Heart right ventricle (tissue), 16 donors: ENCODE measurements around the gene NR4A3. TPM values are rescaled to one million over a fixed set of nuclear protein-coding genes. Genes with fewer than 3 reads are reported as not detected.

Experiments
- ATAC-seq, 8 donors: fragments of 200-7000 bp; cut with Tn5 transposase; one replicate each; pipeline ENCODE4 v1.9.1; 2020; ENCODE audit warnings: mild to moderate bottlenecking in 8 of 8, moderate library complexity in 8 of 8, moderate number of reproducible peaks in 1 of 8
- DNase-seq, 2 donors: peaks; one replicate each; pipeline ENCODE4 v3.0.0-alpha.2; 2020
- H3K27ac ChIP-seq, 10 donors: fragments of 200-600 bp; sonication (generic) in 2 of 10; one replicate each; pipeline versions ENCODE4 v1.5.0 to v1.8.0; 2020 to 2022; ENCODE audit warnings: mild to moderate bottlenecking in 3 of 10
- H3K27me3 ChIP-seq, 7 donors: fragments of 200-600 bp; one replicate each; pipeline ENCODE4 v1.8.0; 2021 to 2022; ENCODE audit warnings: mild to moderate bottlenecking in 2 of 7
- H3K36me3 ChIP-seq, 9 donors: fragments of 200-600 bp; sonication (generic) in 1 of 9; one replicate each; pipeline versions ENCODE4 v1.5.0 to v1.8.0; 2020 to 2022; ENCODE audit warnings: mild to moderate bottlenecking in 2 of 9
- H3K4me1 ChIP-seq, 9 donors: fragments of 200-600 bp; sonication (generic) in 1 of 9; one replicate each; pipeline versions ENCODE4 v1.5.0 to v1.8.0; 2020 to 2022; ENCODE audit warnings: mild to moderate bottlenecking in 4 of 9
- H3K4me3 ChIP-seq, 10 donors: fragments of 200-600 bp; sonication (generic) in 2 of 10; one replicate each; pipeline versions ENCODE4 v1.5.0 to v1.8.0; 2020 to 2022; ENCODE audit warnings: mild to moderate bottlenecking in 7 of 10, moderate library complexity in 2 of 10
- H3K9me3 ChIP-seq, 11 donors: fragments of 200-600 bp in 10 of 11; sonication (generic) in 2 of 11; one replicate each; pipeline versions ENCODE4 v1.5.0 to v1.8.0; 2013 to 2022; ENCODE audit warnings: mild to moderate bottlenecking in 2 of 11, control low read depth in 1 of 11, moderate library complexity in 1 of 11
- WGBS, 2 donors: extraction: QIAGEN DNeasy Blood & Tissue Kit; methylation state at CpG; one replicate each; pipeline ENCODE4 v1.1.7; 2013; ENCODE audit warnings: inconsistent platforms in 1 of 2; 5-methylcytosine and 5-hydroxymethylcytosine counted together
- intact Hi-C, 10 donors: fragments of 100-400 bp; cut with DNase I; formaldehyde crosslinking; loops; one replicate each; pipeline versions ENCODE4 v1.11.1 to v1.14.2; 2022
- polyA plus RNA-seq, 2 donors: library from polyadenylated mRNA; stranded (reverse); fragments of 200-250 nt; gene quantifications; one replicate each; pipeline ENCODE4 v1.2.3, GENCODE V29; 2013
- total RNA-seq, 10 donors: library from RNA; stranded (reverse); fragmentation: NEBNext Ultra II Directional in 3 of 10; extraction: Animal tissue kit (Norgen Biotek cat#: 25700) in 3 of 10; gene quantifications; one replicate each; pipeline versions ENCODE4 v1.2.1 to v1.2.4, GENCODE V29; 2021 to 2023
- TF ChIP-seq, protein P1 (sequence below), 9 donors: fragments of 200-600 bp; sonication (generic) in 2 of 9; IDR thresholded peaks; one replicate each; pipeline versions ENCODE4 v1.5.0 to v1.8.0; 2021 to 2022; ENCODE audit warnings: antibody characterized with exemption in 9 of 9, mild to moderate bottlenecking in 5 of 9, moderate library complexity in 1 of 9
- donor health status: Arrhythmogenic right ventricular cardiomyopathy.
- donor health status: ischemic (EF 13 %, LVEDD 7.1; RV severe dilation, severe dysfunction).
- donor health status: healthy with polysubstance abuse.
- donor health status: DM: no; HTN: yes; CAD: no.
- donor health status: DM: no; HTN: no; CAD: no.
- donor health status: ischemic (EF 25% LVEDD 6.9; RV normal size, moderate dysfunction).
- donor health status: ischemic (EF 25% LVEDD 5.7; RV mildly dilated, moderate dysfunction).
- donor health status: healthy.
- donor health status: DM: yes; HTN: yes; CAD: no.
- donor health status: Ischemic cardiomyopathy.
- donor health status: ischemic (EF 35%, LVEDD 5.7; RV mildly dilated, moderate dysfunction).
- donor health status: nonischemic (EF 11% LVEDD 7.7; RV severe dilation, severe dysfunction).
- donor health status: DM: yes; HTN: yes; CAD: no.
- donor health status: PGD.
- donor health status: ischemic (EF 29% LVEDD 5.4; RV normal size, mild dysfunction).
- donor health status: nonischemic (EF 23%, LVEDD 6.1; RV moderate dilation, normal function).

The NR4A3 gene
- total and polyA plus RNA-seq, 12 donors, result 2.6 to 148 (median 11.6) TPM

DNA sequence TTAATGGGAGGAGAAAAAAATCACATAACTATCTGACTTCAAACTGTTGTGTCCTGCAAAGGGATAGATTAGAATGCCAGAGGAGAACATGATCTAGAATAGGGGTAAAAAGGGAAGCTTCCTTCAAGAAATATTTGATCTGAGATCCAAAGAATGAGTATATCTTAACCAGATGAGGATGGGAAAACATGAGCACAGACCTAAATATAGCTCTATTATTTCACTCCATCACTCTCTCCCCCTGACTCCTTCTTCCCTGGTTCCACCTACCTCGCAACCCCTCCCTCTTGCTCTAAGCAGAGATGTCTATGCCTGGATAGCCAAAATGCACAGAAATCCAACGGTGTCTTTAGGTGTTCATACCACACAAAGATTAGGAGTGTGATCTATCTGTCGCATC lies 36.4 kb downstream of the NR4A3 start:
- Histone ChIP-seq H3K36me3 (no peaks in the 10 kb centered on the region), H3K27me3 (no peaks in the 10 kb centered on the region), H3K9me3 (no peaks in the 10 kb centered on the region), H3K4me3 (no peak overlapping the region), H3K27ac (no peak overlapping the region), H3K4me1 (no peaks in the 10 kb centered on the region)
- DNase-seq (no peak), ATAC-seq (peak in 3 of 8 donors; percentile 32 to 55 (median 45))
- TF ChIP-seq, protein P1, sequence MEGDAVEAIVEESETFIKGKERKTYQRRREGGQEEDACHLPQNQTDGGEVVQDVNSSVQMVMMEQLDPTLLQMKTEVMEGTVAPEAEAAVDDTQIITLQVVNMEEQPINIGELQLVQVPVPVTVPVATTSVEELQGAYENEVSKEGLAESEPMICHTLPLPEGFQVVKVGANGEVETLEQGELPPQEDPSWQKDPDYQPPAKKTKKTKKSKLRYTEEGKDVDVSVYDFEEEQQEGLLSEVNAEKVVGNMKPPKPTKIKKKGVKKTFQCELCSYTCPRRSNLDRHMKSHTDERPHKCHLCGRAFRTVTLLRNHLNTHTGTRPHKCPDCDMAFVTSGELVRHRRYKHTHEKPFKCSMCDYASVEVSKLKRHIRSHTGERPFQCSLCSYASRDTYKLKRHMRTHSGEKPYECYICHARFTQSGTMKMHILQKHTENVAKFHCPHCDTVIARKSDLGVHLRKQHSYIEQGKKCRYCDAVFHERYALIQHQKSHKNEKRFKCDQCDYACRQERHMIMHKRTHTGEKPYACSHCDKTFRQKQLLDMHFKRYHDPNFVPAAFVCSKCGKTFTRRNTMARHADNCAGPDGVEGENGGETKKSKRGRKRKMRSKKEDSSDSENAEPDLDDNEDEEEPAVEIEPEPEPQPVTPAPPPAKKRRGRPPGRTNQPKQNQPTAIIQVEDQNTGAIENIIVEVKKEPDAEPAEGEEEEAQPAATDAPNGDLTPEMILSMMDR (IDR thresholded peaks at IDR 0.05), result no peak
- intact Hi-C loops, result no loop called here
- 90 to 95% methylated on average over 3 of the region's 3 CpGs for WGBS, 2 donors

DNA sequence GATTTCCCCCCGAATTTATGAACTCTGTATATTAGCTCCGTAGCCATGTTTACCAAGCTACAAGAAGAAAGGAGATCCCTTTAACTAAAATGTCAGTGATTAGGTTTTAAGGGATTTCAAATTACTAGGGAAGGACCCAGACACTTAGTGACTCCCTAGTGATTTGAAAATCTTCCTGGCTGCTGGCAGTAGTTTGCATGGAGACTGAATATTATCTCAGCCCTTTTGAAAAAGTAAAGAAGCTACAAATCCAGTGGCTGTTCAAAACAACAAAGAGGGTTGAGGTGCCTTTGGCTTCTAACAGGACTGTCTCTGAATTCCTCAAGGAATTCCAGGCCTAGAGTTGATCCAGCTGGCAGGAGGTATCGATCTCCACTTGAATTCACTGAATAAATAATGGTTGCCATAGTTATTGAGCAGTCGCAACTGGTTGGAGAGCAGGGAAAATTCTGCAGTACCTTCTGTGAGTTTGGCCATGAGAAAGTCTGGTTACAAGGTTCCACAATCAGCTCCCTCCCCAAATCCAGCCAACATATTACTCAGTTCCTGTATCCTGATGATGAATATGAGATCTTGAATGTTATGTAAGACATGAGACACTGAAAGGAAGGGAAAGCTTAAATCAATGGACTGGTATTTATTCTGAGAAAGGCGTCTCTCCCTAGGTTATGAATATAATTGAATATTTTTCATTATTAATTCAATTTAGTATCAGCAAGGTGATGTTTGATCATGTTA lies 37.7 kb downstream of the NR4A3 start:
- H3K4me3 ChIP-seq, result no peak overlapping the region
- H3K4me1 ChIP-seq, result no peaks in the 10 kb centered on the region
- no peaks in the 10 kb centered on the region for H3K27me3 ChIP-seq
- intact Hi-C loops, result no loop called here
- no peak overlapping the region for H3K27ac ChIP-seq
- DNase-seq (no peak), ATAC-seq (no peak)
- peaks cover 0 to 10% (median 0%) of the 10 kb centered on the region in 9 donors for H3K36me3 ChIP-seq
- TF ChIP-seq, protein P1 (IDR thresholded peaks at IDR 0.05), result no peak
- H3K9me3 ChIP-seq, result no peaks in the 10 kb centered on the region
- WGBS, 2 donors, result 81% methylated on average over 5 of the region's 5 CpGs

DNA sequence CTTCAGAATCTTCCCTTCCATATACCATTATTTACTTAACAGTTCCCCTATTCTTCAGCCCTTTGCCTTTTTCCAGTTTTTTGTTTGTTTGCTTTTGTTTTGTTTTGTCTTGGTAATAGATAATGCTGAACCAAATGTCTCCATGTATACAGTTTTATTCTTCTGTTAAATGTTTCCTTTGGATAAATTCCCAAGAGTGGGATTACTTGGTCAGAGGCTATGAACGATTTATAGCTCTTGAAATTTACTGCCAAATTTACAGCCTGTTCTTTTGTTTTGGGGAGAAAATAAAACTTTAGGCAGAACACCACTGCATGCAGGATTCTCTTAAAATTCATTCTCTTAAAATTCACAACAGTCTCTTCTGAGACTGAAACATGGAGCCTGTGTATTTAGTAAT lies 38.6 kb downstream of the NR4A3 start:
- no peak for ATAC-seq

GRCh38 chr9:99863955-99864354 lies 42.3 kb downstream of the NR4A3 start:
- Histone ChIP-seq H3K4me1 (peaks cover 0 to 12% (median 0%) of the 10 kb centered on the region in 9 donors), H3K36me3 (peaks cover 0 to 14% (median 0%) of the 10 kb centered on the region in 9 donors), H3K4me3 (no peak overlapping the region), H3K27me3 (no peaks in the 10 kb centered on the region), H3K9me3 (no peaks in the 10 kb centered on the region), H3K27ac (no peak overlapping the region)
- no peak for ATAC-seq
- WGBS, 2 donors, result 80 to 85% methylated on average over 2 of the region's 2 CpGs
- TF ChIP-seq, protein P1 (IDR thresholded peaks at IDR 0.05), result no peak
- intact Hi-C loops, result no loop called here
- DNase-seq, result no peak

More for the DNA sequence above, 38.6 kb downstream of the NR4A3 start:
- Histone ChIP-seq H3K4me3 (no peak overlapping the region), H3K9me3 (no peaks in the 10 kb centered on the region), H3K4me1 (no peaks in the 10 kb centered on the region), H3K27me3 (no peaks in the 10 kb centered on the region), H3K27ac (no peak overlapping the region), H3K36me3 (peaks cover 0 to 14% (median 0%) of the 10 kb centered on the region in 9 donors)
- no peak for DNase-seq
- intact Hi-C loops, result no loop called here
- WGBS, 2 donors, result 51 to 64% methylated on average over 1 of the region's 1 CpG
- TF ChIP-seq, protein P1 (IDR thresholded peaks at IDR 0.05), result no peak
